Epithelial cell of prostate (primary cell): Measurements from ENCODE around the gene GRB7.
"Not testable (repeated sequence)": the region's sequence is repeated elsewhere in the genome, so short reads cannot be mapped to it uniquely, and the experiment has no call there.

ENCODE experiments used
- DNase-seq: peaks from one replicate; pipeline ENCODE4 v3.0.0-alpha.2; 2011; ENCODE audit warnings: low read depth, low spot score
- H3K27ac ChIP-seq: fragments of 450-650 bp; 2 replicates; pipeline ENCODE4 v1.5.1; 2017; ENCODE audit warnings: mild to moderate bottlenecking

Gene GRB7

DNA sequence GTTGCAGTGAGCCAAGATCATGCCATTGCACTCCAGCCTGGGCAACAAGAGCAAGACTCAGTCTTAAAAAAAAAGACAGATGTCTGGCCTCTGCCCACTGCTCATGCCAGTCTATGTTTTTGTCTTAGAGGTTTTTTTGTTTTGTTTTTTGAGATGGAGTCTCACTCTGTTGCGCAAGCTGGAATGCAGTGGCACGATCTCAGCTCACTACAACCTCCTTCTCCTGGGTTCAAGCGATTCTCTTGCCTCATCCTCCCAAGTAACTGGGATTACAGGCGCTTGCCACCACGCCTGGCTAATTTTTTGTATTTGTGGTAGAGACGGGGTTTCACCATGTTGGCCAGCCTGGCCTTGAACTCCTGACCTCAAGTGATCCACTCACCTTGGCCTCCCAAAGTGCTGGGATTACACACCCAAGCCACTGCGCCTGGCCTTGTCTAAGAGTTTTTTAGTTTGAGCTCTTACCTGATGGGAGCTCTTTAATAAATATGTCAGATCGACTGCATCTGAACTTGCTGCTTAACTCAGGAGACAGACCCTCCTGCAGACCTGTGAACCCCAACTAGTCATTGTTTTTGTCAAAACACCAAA lies 10.8 kb downstream of the GRB7 start:
- not testable (repeated sequence) for H3K27ac ChIP-seq, DNase-seq

DNA sequence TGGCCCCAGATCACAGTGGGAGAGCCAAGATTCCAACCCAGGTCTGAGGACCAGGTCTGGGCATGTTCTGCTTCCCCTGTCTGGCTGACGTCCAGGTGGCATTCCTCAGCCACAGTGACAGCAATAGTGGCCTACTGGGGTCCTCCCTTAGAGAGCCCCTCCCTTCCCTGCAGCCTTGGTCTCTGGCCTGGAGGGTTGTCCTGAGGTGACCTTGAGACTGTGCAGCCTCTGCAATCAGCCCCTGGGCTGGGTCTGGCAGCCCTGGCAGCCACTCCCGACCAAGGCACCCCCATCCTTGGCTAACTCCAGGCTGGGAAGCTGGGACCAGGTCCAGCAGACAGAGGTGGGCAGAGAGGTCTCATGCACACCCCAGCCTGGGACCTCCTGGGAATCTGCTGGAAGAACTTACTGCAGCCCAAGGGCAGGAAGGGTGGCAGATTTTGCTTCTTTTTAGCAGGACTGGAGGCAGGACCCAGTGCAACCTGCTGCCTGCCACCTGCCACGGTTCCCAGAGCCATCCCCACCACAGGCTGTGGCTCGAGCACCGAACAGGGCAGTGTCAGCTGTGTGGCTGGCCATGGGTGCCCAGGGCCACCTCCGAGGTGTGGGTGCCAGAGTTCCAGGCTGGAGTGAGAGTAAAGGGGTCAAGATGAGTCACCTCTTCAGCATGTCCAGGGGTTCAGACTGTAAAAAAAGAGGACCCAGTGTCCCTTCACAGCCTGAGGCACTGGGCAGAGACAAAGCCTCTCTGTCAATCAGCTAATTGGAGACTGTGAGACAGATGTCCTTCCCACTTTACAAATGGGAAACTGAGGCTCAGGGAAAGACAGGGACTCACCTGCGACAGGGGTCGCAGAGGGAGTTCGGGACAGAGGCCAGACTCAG lies 12.6 kb downstream of the GRB7 start:
- H3K27ac ChIP-seq, result peak overlapping the region; percentile 13
- no peak for DNase-seq

DNA sequence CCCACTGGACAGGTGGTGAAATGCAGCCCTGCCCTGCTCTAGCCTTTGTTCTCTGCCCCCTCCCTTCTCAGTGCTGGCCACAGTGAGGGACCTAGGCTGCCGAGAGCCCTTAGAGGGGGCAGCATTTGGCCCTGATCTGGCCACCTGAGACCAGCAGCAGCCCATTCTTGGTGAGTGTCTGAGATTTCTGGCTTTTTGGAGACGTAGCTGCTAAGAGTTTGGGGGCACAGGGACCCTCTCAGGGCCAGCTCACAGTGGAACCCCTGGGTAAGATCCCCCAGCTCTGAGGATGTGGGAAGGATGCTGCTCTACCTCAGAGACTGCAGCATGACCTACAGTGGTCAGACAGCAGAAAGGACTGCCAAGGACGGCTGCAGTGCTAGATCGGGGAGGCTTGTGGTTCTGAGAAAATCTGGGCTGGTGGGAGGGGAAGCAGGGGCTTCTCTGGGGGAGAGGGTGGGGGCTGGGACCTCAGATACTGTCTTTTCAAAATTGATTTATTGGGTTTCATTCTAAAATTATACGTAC lies 13.3 kb downstream of the GRB7 start:
- H3K27ac ChIP-seq, result no peak overlapping the region
- no peak for DNase-seq

DNA sequence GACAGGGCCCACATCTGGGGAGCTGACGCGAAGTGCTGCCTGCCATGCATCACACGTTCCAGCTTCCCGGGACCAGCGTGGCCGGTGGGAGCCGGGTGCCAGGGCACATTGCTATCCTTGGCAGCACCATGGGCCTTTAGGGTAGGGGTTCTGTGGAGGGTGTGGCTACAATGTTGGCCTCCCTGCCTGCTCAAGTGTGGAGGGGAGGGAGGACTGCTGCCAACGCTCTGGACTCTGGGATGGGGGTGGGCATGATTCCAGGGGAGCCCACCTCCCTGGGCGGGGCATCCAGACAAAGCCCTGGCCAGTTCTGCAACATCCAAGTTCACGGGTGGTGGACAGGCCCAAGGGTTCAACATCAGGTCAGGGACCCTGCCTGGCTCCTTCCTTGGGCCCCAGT lies 13.9 kb downstream of the GRB7 start:
- H3K27ac ChIP-seq, result no peak overlapping the region
- DNase-seq, result no peak

DNA sequence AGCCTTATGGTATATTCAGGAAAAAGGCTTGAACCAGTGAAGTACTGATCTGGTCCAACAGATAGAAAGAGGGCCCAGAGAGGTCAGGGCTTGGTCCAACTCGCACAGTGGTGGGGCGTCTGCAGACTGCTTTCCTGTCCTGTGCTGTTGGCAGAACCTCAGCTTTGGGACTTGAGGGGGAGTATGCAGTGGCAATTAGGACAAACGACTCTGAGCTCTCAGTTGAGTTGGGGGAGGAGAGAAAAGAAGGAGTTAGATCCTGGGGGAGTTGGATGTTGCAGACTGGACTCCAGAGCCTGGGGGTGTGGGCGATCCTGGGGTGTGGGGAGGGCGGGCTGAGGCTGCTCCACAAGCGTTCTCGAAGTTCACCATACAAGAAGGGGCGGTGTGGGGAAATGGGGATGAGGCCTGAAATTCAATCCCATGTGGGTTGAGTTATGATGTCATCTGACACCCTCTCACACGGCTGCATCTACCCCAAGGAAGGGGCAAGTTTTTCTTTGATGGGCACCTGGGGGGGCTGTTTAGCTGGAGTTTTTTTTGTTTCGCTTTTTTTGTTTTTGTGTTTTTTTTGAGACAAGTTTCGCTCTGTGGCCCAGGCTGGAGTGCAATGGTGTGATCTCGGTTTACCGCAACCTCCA lies 14.6 kb downstream of the GRB7 start:
- no peak for DNase-seq
- H3K27ac ChIP-seq, result no peak overlapping the region

DNA sequence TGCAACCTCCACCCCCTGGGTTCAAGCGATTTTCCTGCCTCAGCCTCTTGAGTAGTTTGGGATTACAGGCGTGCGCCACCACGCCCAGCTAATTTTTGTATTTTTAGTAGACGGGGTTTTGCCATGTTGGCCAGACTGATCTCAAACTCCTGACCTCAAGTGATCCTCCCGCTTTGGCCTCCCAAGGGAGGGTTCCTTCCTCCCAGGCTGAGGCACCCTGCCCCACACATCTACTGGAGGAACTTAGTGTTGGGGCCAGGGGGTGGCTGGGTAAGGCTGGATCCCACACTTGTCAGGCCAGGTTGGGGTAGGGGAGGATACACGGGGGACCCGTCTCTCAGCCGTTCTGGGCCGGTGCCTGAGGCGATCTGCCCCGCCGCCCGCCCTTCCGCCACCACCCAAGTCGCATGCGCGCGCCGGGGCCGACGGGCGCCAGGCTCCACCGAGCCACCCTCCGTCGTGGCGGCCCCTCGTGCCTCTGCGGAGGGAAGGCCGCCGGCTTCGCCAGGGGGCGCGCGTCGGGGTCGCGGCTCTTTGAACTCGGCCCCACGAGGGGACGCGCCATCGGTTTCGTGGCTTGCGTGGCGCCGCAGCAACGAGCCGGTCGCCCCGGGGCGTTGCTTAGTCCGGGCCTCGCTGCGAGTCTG lies 15.9 kb downstream of the GRB7 start:
- DNase-seq, result no peak
- peak overlapping the region; percentile 46 for H3K27ac ChIP-seq

DNA sequence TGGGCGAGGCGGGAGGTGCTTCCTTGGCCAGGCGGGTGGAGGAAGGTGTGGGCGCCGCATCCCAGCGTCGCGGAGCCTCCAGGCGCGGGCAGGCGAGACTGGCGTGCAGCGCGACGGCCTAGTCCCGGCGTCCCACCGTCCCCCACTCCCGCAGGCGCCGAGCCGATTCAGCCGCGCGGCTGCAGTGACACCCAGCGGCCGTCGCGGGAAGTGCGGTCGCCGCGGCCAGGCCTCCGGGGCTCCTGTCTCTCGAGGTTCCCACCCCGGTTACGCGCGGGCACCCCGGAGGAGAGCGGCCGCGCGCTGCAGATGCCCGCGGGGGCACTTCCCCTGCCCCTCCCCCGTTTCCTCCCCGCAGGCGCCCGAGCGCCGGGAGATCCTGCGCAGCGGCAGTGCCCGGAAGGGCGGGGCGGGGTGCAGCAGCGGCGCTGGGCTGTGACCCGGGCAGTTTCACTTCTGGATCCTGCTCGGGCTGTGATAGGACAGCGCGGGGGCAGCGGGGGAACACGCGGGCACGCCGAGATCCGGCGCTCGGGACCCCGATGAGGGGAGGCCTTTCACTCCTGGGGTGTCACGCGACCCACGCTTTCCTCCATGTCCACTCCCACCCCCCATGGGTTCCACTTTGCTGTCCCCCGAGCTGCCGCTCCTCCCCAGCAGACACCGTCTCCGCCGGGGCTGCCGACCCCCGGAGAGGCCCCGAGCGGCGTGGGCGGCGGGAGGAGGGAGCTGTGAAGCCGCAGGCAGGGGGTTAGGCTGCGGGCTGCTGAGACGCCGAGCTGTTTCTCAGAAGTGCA lies 16.6 kb downstream of the GRB7 start:
- H3K27ac ChIP-seq, result peak overlapping the region; percentile 46
- DNase-seq, result no peak

DNA sequence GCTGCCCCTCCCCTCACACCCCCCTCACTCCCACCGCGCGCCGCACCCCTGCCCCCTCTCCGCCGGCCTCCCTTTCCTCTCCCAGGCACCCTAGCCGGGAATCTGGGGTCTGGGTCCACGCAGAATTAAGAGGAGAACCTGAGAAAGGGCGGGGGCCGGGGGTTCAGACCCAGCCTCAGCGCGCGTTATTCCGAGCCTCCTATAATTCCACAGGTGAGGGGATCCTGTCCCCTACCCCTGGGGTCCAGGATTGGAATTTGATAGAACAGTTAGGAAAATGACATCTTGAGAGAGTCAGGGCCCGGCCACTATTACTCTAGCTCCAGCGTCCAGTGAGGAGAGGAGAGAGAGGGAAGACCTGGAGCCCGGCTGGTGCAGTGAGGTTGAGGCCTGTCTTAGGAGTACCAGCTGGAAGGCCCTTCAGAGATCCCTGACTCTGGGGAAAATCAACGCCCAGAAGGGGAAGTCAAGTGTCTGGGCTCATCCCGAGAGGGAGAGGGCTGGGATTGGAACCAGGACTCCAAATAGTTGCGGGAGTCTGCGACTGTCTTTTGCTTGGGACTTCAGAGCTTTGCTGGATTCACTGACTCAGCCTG lies 17.3 kb downstream of the GRB7 start:
- no peak for DNase-seq
- H3K27ac ChIP-seq, result peak overlapping the region; percentile 46

DNA sequence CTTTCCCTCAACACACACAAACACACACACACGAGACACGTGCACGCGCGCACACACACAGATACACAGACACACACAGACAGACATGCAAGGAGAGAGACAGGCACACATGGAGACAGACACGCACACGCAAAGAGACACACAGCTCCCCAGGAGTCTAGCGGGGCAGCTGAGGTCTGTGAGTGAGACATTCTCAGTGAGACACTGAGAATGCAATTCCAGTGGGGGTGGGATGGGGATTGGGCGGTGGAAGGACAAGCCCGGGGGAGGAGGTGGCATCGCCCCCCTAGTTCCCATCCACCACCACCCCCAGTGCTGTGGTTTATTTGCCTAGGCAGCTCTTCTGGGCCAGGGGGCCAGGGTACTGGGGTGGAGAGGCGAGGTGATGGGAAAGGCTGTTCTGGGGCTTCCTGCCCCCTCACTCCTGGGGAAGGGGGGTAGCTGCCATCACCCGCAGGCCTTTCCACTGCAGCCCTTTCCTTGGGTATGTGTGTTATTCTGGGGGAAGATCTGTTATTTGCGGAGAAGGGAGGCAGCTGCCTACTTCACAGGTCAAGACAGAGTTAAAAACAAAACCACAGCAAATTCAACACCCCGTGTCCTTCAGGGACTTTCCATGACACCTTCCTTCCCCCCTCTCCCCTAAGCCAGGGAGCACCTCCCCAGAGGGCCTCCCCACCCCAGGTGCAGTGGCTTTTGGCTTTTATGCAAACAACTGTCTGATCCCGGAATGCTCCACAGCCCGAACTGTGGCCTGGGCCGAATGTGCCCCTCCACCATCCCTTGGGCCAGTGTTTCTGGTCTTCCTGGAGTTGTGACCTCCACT lies 18.0 kb downstream of the GRB7 start:
- H3K27ac ChIP-seq, result no peak overlapping the region
- no peak for DNase-seq

DNA sequence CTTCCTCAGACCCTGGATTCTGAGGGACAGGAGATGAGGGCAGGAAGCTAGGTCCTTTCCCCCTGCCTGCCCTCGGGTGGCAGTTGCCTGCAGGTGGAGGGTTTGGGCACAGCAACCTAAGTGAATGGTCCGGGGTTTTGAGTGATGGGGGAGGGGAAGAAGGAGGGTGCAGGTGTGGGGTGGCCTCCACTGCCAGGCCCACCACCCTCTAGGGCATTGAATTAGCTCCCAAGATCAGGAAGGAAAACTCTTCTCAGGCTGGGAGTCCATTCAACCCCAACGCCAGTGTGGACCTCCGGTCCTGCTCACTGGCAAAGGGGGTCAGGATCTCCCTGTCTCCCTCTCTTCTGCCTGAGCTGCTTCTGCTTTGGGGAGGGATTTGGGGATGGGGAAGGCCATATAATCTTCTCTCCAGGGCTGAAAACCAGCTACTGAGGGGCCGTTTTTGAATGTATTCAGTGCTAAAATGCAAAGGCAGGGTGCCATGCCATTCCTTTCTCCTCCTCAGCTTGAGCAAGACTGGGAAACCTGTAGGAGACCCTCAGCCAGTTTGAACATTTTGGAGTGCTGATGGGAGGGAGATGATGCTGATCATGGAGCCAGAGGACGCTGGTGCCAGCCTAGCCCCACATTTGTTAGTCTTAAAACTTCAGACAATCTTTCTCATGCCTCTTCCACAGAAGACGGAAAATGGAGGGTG lies 18.8 kb downstream of the GRB7 start:
- no peak for DNase-seq
- H3K27ac ChIP-seq, result no peak overlapping the region

DNA sequence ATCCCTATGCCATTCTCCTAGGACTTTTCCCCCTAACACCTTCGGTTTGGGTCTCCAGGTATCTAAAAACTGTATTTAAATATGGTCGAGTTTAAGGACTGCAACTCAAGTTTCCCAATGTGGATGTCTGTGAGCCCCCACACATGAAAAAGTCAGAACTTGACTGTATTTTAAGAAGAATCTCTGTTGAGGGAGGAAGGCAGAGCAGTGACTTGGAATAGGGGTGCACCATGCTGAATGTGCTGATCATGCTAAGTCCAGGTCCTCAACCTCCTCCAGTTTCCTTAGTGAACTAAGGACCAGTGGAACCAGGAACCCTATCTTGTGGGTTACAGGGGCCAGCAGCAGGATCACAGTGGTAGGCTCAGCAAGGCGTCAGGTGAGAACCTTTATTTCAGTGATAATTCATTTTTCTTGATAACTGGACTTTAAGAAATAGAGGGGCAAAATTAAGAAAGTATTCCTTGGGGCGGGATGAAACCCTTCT lies 19.5 kb downstream of the GRB7 start:
- no peak overlapping the region for H3K27ac ChIP-seq

DNA sequence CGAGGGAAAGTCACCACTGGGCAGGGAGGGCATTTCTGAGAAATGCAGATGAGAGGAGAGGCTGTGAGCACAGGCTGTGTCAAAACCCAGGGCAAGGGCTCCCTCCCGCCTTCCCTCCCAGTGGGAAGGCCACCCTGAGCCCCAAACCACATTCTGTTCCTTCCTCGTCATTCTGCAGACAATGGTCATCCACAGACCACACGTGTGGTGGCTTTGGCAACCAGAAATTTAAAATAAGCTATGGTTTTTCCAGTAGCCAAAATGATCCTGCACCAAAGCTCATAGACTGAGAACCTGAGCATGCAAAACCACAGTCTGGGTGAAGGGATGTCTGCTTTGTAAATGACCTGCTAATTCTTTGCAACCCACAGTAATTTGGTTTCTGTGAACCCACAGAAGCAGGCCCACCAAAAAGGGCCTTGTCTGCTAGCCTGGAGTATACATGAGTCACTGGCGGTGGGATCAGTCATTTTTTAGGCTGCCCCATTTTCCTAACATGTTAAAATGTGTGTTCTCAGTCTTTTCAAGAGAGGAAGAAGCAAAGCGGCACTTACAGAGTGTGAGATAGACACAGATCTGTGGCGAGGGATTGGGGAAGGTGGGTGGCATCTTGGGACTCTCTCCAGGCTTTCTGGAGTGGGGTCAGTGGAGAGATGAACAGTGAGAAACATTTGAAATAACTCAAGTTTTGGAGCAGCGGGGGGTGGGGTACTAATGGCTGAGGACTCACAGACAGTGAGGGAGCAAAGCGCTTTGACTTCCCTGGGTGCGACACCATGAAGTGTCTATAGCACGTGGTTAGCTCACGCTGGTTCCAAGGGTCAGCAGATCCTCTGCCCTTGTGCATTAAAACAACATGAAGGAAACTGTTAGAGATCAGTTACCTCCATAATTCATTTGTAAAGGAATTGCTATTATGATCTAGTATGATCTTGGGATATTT lies 20.5 kb downstream of the GRB7 start:
- no peak overlapping the region for H3K27ac ChIP-seq
- no peak for DNase-seq

More for the DNA sequence above, 19.5 kb downstream of the GRB7 start:
- no peak for DNase-seq

DNA sequence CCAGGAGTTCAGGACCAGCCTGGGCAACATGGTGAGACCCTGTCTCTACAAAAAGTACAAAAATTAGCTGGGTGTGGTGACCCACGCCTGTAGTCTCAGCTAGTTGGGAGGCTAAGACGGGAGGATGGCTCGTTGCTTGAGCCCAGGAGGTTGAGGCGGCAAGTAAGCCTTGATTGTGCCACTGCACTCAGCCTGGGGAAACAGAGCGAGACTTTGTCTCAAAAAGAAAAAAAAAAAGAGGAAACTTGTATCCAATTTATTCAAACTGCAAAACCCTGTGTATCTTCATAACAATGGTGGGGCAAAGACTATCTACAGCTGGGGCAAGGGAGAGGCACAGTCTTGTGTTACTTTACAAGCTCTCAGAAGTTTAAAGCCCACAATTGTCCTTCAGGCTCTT lies 21.5 kb downstream of the GRB7 start:
- H3K27ac ChIP-seq, result no peak overlapping the region
- no peak for DNase-seq

DNA sequence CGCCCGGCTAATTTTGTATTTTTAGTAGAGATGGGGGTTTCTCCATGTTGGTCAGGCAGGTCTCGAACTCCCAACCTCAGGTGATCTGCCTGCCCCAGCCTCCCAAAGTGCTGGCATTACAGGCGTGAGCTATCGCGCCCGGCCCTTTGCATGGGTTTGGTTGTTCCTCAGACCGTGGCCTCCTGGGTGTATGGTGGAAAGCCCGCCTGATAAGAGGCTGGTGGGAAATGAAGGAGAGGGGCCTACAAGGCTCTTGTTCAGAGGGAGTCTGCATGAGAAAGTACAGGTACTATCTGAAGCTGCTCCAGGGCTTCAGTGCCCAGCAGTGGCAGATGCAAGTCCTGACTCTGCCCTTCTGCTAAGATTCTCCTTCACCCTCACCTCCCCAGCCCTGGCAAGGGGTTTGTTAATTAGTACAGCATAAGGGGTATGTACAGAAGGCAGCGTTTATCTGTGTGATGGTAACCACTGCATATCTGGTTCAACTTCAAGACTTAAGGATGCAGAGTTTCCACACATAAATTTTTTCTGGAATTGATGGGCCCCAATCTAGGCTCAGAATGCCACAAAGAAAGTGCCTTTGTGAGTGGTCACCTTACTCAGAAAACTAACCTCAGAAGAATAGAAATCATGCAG lies 24.2 kb downstream of the GRB7 start:
- H3K27ac ChIP-seq, result no peak overlapping the region
- no peak for DNase-seq

DNA sequence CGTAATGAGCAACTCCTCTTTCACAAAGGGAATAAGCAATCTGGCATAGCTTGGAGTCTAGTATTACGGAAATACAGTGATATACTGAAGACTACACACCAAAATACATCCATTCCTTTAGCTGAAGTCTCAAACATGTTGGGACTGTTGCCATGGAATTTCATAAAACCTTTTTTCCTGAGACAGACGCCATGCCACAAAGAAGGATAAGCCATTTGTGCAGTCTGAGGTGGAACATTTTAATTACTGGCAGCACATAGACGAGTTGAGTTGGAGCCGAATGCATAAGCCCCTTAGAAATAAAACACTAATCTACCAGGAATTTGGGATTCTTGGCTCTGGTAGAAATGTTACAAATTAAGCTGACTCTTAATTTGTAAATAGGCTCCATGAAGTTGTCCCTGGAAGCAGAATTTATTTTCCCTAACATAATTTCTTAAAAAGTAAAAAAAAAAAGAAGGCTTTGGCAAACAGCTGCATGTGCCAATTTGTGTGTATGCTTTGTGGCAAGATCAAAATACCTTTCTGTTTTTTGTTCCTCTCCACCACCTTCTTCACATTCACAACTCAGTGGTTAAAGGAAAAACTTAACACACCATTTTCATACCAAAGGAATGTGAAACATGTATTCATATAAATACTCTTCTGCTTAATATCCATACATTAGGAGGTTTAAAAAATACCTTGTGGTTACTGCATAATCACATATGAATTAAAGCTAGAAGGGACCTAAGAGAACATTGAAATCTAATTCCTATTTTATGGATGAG lies 25.5 kb downstream of the GRB7 start:
- no peak for DNase-seq
- H3K27ac ChIP-seq, result no peak overlapping the region

DNA sequence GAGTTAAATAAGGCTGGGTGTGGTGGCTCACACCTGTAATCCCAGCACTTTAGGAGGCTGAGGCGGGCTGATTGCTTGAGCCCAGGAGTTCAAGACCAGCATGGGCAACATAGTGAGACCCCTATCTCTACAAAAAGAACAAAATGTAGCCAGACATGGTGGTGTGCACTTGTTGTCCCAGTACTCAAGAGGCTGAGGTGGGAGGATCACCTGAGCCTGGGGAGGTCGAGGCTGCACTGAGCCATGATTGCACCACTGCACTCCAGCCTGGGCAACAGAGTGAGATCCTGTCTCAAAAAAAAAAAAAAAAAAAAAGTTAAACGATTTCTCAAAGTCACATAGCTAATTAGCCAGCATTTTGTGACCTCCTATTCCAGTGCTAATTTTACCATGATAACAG lies 26.4 kb downstream of the GRB7 start:
- not testable (repeated sequence) for DNase-seq, H3K27ac ChIP-seq
